ENCODE data around the gene USP35.
A peak's percentile ranks its signal among the peaks of the same experiment; 100 is the strongest.
"Not testable (repeated sequence)": the region's sequence is repeated elsewhere in the genome, so short reads cannot be mapped to it uniquely, and the experiment has no call there.

Gene USP35

GRCh38 chr11:78170874-78171549 lies 17.7 kb upstream of the USP35 start:
- no peak for DNase-seq (ENCODE audit: low spot score)

DNA sequence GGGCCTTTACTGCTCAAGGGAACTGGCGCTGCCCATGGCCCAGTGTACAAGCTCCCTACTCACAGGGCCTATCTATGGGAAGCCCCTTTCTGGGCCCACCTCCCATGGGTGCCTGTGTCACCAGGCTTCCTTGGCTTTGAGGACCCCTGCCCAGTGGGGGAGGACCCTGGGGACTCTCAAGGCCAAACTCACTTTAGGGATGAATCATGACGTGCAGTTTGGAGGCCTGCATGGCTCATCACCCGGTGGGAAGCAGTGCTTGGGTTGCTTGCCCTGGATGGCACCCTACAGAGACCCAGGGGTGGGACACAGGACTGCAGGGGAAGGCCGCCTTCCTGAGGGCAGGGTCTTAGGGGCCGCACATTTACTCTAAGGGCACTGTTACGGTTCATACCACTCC lies 16.8 kb upstream of the USP35 start:
- DNase-seq (ENCODE audit: low spot score) = no peak

- DNase-seq (ENCODE audit: low spot score) = not testable (repeated sequence)
Measured at GRCh38 chr11:78175862-78176261, 12.9 kb upstream of the USP35 start.

DNA sequence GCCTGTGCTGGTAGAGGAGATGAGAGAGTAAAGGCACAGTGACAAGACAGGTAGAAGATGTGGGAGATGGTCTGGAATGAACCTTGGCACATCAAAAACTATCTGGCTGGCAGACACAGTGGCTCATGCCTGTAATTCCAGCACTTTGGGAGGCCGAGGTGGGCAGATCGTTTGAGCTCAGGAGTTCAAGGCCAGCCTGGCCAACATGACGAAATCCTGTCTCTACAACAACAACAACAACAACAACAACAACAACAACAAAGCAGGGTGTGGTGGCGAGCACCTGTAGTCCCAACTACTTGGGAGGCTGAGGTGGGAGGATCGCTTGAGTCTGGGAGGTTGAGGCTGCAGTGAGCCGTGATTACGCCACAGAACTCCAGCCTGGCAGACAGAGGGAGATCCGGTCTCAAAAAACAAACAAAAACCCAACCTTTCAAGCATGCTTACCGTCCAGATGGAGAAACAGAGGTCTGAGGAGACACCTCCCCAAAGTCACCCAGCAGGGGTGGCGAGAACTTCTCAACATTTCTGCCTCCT lies 12.0 kb upstream of the USP35 start:
- no peak for DNase-seq (ENCODE audit: low spot score)

GRCh38 chr11:78177216-78177615 lies 11.5 kb upstream of the USP35 start:
- no peak for DNase-seq (ENCODE audit: low spot score)

GRCh38 chr11:78179459-78180071 lies 9.2 kb upstream of the USP35 start:
- DNase-seq (ENCODE audit: low spot score) = peak; percentile 40

DNA sequence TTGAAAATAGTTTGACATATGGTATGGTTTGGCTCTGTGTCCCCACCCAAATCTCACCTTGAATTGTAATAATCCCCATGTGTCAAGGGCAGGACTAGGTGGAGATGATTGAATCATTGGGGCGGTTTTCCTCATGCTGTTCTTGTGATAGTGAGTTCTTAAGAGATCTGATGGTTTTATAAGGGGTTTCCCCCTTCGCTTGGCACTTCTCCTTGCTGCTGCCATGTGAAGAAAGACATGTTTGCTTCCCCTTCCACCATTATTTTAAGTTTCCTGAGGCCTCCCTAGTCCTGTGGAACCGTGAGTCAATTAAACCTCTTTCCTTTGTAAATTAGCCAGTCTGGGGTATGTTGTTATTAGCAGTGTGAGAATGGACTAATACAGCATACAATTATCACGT lies 8.0 kb upstream of the USP35 start:
- DNase-seq (ENCODE audit: low spot score) = no peak

DNA sequence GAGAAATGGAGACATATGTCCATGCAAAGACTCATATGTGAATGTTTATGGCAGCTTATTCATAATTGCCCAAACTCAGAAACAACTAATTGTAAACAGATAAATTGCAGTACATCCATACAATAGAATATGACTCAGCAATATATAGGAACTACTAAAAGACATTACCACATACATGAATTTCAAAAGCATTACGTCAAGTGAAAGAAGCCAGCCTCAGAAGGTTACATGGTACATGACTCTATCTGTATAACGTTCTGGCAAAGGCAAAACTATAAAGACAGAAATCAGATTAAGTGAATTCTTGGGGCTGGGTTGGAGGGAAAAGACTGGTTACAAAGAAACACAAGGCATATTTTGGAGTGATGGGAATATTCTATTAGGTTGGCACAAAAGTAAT lies 7.5 kb upstream of the USP35 start:
- no peak for DNase-seq (ENCODE audit: low spot score)

- DNase-seq (ENCODE audit: low spot score) = peak; percentile 79
Measured at GRCh38 chr11:78187366-78188285, 1.1 kb upstream of the USP35 start.

DNA sequence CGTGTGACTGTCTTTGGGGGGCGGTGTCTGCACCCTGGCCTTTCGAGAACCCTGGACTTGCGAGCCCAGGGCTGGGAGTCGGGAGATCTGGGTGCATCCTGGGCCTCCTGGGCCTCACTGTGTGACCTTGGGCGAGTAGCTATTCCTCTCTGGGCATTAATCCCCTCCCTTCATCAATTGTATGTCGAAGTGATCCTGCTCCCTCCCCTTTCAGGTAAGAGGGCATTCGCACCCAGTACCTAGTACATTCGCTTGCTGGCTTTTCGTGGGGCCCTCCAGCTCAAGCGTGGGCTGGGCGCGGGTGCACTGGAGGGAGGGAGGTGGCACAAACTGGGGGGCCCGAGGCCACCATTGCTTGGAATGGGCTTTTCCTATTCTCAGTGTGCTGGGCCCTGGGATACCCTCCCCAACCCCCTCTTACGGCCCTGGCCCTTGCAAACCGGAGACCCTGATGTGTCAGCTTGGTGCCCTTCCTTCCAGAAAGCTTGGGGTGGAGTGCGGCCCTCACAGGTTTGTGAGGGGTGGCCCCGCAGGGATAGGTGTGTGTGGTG lies 530 bp downstream of the USP35 start:
- DNase-seq (ENCODE audit: low spot score) = no peak

DNA sequence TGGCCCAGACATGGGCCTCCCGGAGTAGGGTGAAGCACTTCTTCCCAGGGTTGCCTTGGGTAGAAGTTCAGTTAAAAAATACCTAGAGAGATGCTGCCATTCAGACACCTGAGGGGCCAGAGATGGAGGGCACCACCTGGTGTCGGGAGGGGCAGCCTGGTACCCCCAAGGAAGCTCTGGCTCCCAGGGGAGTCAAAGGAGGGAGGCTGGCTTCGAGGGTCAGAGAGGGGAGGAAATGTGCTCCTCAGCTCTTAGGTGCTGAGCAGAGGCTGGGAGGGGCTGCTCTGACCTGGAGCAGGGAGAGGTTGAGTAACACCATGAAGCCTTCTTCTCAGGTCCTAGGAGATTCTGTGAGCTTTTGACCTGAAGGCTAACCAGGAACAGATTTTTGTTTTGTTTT lies 1.1 kb downstream of the USP35 start:
- DNase-seq (ENCODE audit: low spot score) = no peak

DNA sequence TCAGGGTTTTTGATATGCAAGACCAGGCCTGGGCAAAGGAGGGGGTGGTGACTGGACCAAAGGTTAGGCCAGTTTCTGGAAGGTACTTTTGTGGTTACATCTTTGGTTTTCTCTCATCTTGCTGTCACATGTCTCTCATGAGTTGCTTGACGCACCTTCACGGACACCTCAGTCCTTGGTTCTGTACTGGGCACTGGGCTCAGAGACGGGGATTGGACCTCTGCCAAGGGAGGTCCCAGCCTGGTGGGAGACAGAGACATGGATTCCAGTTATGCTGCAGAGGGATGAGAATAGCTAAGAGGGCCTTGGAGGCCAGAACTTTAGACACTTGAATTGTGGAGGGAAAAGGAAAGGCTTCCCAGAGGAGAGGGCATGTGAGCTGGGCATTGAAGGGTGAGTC lies 1.7 kb downstream of the USP35 start:
- DNase-seq (ENCODE audit: low spot score) = no peak

DNA sequence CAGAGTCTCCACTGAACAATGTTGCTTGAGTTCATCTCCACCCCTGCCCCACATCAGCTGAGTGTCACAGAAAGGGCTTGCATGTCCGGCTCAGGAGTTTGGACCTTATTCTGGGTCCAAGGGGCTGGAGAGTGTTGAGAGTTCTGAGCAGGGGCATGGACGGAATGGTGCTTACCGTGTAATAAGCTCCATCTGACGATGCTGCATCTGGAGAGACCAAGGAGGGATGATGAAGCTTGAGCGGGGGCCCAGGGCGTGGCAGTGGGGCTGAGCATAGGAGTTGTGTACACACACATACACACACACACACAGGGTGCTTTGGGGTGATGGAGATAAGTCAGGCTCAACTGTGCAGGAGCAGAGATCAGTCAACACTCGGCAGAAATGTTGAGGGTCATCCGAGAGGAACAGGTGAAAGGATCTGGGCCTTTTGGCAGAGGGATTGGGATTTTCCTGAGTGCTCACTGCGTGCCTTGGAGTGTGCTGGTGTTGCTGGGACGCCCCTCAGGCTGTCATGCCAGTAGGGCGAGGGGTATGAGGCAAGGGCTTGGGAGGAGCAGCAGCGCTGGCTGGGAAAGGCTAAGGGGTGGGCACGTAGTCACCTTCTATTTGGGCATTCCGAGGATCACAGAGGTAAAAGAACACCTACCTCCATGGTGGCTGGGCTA lies 2.3 kb downstream of the USP35 start:
- no peak for DNase-seq (ENCODE audit: low spot score)

DNA sequence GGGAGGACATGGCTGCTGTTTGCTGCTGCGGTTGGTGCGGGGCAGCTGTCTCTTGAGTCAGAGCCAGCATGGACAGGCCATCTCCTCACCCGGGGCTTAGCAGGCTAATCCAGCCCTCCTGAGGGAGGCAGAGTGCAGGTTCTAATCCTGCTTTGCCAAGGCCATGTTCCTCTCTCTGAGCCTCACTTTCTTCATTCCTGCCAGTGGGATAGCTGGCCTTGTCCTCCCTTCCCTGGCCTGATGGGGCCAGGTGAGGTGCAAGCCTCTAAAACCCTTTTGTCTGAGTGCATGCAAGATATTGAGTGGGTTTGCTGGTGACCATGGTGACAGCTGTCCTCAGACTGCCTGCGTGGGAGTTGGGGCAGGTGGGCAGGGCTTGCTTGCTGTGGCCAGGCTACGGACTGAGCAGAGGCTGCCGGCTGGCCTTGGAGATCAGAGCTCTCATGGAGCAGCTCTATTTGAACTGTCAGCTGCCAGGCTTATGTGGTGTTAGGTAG lies 3.6 kb downstream of the USP35 start:
- peak; percentile 14 for DNase-seq (ENCODE audit: low spot score)

GRCh38 chr11:78192911-78193351 lies 4.2 kb downstream of the USP35 start:
- DNase-seq (ENCODE audit: low spot score) = no peak

DNA sequence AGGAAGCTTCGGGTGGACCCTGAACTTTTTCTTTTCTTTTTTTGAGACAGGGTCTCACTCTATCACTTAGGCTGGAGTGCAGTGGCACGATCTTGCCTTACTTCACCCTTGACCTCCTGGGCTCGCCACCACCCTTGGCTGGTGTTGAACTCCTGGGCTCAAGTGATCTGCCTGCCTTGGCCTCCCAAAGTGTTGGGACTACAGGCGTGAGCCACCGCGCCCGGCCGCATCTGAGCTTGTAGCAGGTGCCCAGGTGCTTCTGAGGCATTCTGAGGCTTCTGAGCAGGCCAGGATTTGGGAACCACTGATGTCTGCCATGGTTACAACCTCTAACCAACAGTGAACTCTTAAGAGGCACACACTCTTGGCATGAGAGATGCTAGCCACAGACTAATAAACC lies 5.1 kb downstream of the USP35 start:
- no peak for DNase-seq (ENCODE audit: low spot score)

- no peak for DNase-seq (ENCODE audit: low spot score)
Measured at GRCh38 chr11:78194490-78194889, 5.8 kb downstream of the USP35 start.

- no peak for DNase-seq (ENCODE audit: low spot score)
Measured at GRCh38 chr11:78195917-78196560, 7.3 kb downstream of the USP35 start.

DNA sequence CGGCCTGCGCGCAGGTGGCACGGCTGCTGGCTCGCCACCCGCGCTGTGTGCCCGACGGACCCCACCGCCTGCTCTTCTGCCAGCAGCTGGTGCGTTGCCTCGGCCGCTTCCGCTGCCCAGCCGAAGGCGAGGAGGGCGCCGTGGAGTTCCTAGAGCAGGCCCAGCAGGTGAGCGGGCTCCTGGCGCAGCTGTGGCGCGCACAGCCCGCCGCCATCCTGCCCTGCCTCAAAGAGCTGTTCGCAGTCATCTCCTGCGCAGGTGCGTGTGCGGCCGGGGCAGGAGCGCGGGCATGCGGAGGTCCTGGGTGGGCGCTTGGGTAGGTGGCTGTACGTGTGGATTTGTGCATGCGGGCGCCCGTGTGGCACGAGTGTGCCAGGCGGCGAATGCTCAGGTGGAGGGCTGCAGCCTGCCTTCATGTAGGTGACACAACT lies 8.0 kb downstream of the USP35 start:
- no peak for DNase-seq (ENCODE audit: low spot score)

DNA sequence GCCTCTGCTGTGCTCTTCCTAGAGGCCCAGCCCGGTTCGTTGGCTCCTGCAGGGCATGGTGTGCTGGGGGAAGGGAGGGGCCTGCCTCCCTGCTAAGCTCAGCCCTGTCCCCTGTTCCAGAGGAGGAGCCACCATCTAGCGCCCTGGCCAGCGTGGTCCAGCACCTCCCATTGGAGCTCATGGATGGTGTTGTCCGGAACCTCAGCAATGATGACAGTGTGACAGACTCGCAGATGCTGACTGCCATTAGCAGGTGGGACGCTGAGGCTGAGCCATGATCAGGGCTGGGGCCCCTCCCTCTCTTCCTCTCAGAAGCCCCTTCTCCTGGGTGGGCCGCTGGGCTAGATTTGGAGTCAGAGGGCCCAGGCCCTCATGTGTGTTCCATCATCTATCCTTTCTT lies 9.1 kb downstream of the USP35 start:
- DNase-seq (ENCODE audit: low spot score) = no peak

GRCh38 chr11:78199015-78199652 lies 10.4 kb downstream of the USP35 start:
- DNase-seq (ENCODE audit: low spot score) = no peak
